Calu3 (cell line): Measurements from ENCODE around the gene NDST4. TPM values are rescaled to one million over a fixed set of nuclear protein-coding genes. Genes with fewer than 3 reads are reported as not detected.

Source experiments
- BruUV-seq: library from RNA; stranded (reverse); fragments of 400-500 nt; replicated peaks from 2 replicates; lab custom pipeline; 2021; lab: Mats Ljungman, UMichigan
- CTCF ChIA-PET: fragments of 300-600 bp; sonication (Branson Sonifier 250); formaldehyde crosslinking; loops from one replicate; lab custom pipeline; 2022; ENCODE audit warnings: antibody characterized with exemption; lab: Charles Lee
- DNase-seq: peaks from one replicate; pipeline ENCODE4 v3.0.0; 2022
- H3K27ac Mint-ChIP-seq: one replicate; pipeline ENCODE4 v1.8.0; 2022; ENCODE audit warnings: mixed read lengths; ENCODE audit not compliant: unreplicated experiment
- H3K27me3 Mint-ChIP-seq: one replicate; pipeline ENCODE4 v1.8.0; 2022; ENCODE audit warnings: mixed read lengths; ENCODE audit not compliant: unreplicated experiment
- H3K36me3 Mint-ChIP-seq: one replicate; pipeline ENCODE4 v1.8.0; 2022; ENCODE audit warnings: mild to moderate bottlenecking, moderate library complexity, mixed read lengths; ENCODE audit not compliant: insufficient read depth, unreplicated experiment
- H3K4me1 Mint-ChIP-seq: one replicate; pipeline ENCODE4 v1.8.0; 2022; ENCODE audit warnings: mild to moderate bottlenecking, low read depth, mixed read lengths; ENCODE audit not compliant: unreplicated experiment
- H3K4me3 Mint-ChIP-seq: one replicate; pipeline ENCODE4 v1.8.0; 2022; ENCODE audit warnings: mild to moderate bottlenecking, low read depth, moderate library complexity, mixed read lengths; ENCODE audit not compliant: unreplicated experiment
- H3K9me3 Mint-ChIP-seq: one replicate; pipeline ENCODE4 v1.8.0; 2022; ENCODE audit warnings: low read depth, mixed read lengths; ENCODE audit not compliant: unreplicated experiment
- intact Hi-C: fragments of 100-400 bp; cut with micrococcal nuclease; formaldehyde crosslinking; loops from one replicate; pipeline ENCODE4 v1.10.0; 2022; ENCODE audit not compliant: unreplicated experiment
- total RNA-seq: library from RNA; stranded (reverse); gene quantifications from 2 replicates; pipeline ENCODE4 v1.2.3, GENCODE V29; 2022
- TF ChIP-seq, protein P1 (sequence below): fragments of 200-600 bp; IDR thresholded peaks from one replicate; pipeline ENCODE4 v1.8.0; 2022; ENCODE audit warnings: antibody characterized with exemption; ENCODE audit not compliant: unreplicated experiment

The NDST4 gene
- total RNA-seq, 1 experiment from 2014 or later, result not detected

DNA sequence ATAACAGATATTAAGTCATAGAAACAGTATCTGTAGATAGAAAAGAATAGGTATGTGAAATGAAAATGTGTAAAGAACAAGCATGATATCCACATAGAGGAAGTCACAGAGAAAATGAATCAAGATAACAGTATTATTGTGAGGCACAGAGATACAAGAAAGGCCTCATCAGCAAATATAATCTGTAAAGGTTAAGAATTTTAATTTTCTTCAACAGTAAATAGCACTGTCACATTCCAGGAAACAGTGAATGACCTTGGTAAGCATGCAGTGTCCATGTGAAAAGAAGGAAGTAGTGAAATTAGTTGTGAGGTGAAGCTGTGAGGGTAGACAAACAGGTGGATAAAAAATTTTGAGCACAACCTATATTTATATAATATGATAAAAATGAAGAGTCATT lies 39.5 kb upstream of the NDST4 start:
- Mint-ChIP-seq H3K9me3 (no peaks in the 10 kb centered on the region), H3K4me3 (no peak overlapping the region), H3K27me3 (no peaks in the 10 kb centered on the region), H3K36me3 (no peaks in the 10 kb centered on the region), H3K4me1 (no peaks in the 10 kb centered on the region), H3K27ac (no peak overlapping the region)
- intact Hi-C loops, result no loop called here
- TF ChIP-seq, protein P1, sequence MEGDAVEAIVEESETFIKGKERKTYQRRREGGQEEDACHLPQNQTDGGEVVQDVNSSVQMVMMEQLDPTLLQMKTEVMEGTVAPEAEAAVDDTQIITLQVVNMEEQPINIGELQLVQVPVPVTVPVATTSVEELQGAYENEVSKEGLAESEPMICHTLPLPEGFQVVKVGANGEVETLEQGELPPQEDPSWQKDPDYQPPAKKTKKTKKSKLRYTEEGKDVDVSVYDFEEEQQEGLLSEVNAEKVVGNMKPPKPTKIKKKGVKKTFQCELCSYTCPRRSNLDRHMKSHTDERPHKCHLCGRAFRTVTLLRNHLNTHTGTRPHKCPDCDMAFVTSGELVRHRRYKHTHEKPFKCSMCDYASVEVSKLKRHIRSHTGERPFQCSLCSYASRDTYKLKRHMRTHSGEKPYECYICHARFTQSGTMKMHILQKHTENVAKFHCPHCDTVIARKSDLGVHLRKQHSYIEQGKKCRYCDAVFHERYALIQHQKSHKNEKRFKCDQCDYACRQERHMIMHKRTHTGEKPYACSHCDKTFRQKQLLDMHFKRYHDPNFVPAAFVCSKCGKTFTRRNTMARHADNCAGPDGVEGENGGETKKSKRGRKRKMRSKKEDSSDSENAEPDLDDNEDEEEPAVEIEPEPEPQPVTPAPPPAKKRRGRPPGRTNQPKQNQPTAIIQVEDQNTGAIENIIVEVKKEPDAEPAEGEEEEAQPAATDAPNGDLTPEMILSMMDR, result no peak
- BruUV-seq, result no TSS peak
- CTCF ChIA-PET, result interaction anchor here (0.6 kb wide), 1 partner anchor 9 kb away, joined by 5 read pairs; no protein-coding TSS in a partner anchor
- no peak for DNase-seq

GRCh38 chr4:115152081-115152480 lies 38.7 kb upstream of the NDST4 start:
- Mint-ChIP-seq H3K4me1 (no peaks in the 10 kb centered on the region), H3K4me3 (no peak overlapping the region), H3K27ac (no peak overlapping the region), H3K36me3 (no peaks in the 10 kb centered on the region), H3K9me3 (no peaks in the 10 kb centered on the region), H3K27me3 (no peaks in the 10 kb centered on the region)
- intact Hi-C loops, result no loop called here
- TF ChIP-seq, protein P1, result no peak
- BruUV-seq, result no TSS peak
- CTCF ChIA-PET, result no interaction called here
- DNase-seq, result no peak

GRCh38 chr4:115149106-115149505 lies 35.7 kb upstream of the NDST4 start:
- Mint-ChIP-seq H3K4me1 (peaks cover 7% of the 10 kb centered on the region), H3K4me3 (no peak overlapping the region), H3K9me3 (no peaks in the 10 kb centered on the region), H3K27ac (no peak overlapping the region), H3K36me3 (no peaks in the 10 kb centered on the region), H3K27me3 (no peaks in the 10 kb centered on the region)
- no TSS peak for BruUV-seq
- intact Hi-C loops, result no loop called here
- no peak for DNase-seq
- CTCF ChIA-PET, result no interaction called here
- TF ChIP-seq, protein P1, result no peak

DNA sequence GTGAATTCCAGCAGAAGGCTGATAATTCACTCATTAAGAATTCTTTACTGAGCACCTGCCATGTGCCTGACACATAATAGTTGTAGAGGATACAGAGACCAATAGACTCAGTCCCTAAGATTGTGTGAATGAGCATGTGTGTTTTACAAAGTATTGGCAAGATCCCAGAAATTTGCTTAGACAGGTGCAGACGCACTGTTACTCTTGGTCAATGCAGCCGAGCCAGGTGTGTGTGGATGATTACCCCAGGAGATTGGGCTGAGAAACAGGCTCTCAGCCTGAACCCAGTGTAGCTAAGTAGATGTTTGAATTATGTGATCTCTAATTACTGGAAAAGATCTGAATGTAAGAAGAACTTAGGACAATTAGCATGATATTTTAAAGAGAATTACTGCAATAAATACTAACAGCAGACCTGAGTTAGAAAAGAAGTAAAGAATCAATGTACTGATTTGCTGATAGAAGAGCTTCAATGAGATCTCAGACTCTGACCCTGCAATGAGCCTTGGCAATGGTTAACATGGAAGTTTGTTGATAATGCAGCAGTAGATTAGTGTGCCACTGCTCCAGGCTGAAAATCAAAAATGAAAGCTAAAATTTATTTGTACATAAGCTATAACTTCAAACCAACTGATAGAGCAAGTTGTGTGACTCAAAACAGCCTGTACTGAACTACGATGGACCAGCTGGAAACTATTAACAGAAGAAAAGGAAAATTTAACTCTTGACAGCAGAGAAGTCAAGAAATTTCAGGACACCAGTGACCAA lies 32.2 kb upstream of the NDST4 start:
- no peak overlapping the region for H3K4me3 Mint-ChIP-seq
- H3K9me3 Mint-ChIP-seq, result no peaks in the 10 kb centered on the region
- no peak for DNase-seq
- no peaks in the 10 kb centered on the region for H3K27me3 Mint-ChIP-seq
- TF ChIP-seq, protein P1, result no peak
- intact Hi-C loops, result no loop called here
- peaks cover 7% of the 10 kb centered on the region for H3K4me1 Mint-ChIP-seq
- H3K36me3 Mint-ChIP-seq, result no peaks in the 10 kb centered on the region
- no peak overlapping the region for H3K27ac Mint-ChIP-seq
- CTCF ChIA-PET, result no interaction called here
- BruUV-seq, result no TSS peak
